HPDE6-E6E7 (cell line): ENCODE measurements around the gene ZNF536.

Experiments used
- DNase-seq: peaks from one replicate; pipeline ENCODE4 v3.0.0; 2011; ENCODE audit warnings: missing footprints; ENCODE audit errors: extremely low spot score

Gene ZNF536

DNA sequence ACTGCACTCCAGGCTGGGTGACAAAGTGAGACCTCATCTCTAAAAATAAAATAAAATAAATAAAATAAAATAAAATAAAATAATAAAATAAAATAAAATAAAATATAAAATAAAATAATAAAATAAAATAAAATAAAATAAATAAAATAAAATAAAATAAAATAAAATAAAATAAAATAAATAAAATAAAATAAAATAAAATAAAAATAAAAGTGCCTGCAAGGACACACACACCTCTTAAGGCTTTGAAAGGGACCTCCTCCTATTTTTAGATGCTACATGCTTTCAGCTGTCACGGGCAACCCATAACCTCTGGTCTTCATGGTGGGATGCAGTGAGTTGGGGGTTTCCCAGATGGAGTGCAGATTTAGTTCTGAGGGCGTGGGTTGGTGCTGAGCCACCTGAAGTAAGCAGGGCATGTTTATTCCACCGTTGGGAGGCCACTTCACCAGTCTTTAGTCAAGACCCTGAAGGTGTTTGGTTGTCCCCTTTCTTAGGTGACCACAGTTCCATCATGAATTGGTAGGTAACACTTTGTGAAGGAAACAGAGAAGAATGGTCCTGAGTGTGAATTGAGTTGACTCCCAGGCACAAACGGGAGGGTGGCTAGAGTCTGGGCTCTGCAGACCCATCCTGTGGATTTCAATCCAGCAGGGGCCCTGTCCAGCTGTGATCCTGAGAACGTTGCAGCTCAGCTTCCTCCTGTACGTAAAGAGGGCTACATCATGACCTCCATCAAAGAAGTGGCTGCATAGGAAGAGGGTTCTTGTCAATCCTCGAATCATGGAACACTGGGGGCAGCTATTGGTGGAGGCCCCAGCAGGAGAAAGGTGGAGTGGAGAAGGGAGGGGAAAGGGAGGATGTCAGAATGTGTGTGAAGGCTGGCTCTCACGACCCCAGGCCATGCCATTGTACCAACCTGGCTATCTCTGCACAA is 234.2 kb downstream of the ZNF536 start:
- DNase-seq, result no peak
